ENCODE measurements around the gene SEC14L6. TPM values are rescaled to one million over a fixed set of nuclear protein-coding genes. Genes with fewer than 3 reads are reported as not detected.

Gene SEC14L6
- total and polyA plus RNA-seq, 2 experiments from 2014 or later, result not detected

- Histone ChIP-seq H3K27ac (no peak overlapping the region), H3K9me3 (ENCODE audit: low read depth) (no peaks in the 10 kb centered on the region), H3K79me2 (ENCODE audit: insufficient read depth) (no peaks in the 10 kb centered on the region), H3K4me2 (ENCODE audit: unreplicated experiment) (no peak overlapping the region), H3F3A (ENCODE audit: insufficient read depth) (no peaks in the 10 kb centered on the region), H4K20me1 (ENCODE audit: insufficient read depth) (no peaks in the 10 kb centered on the region), H3K9ac (no peak overlapping the region), H3K36me3 (ENCODE audit: low read depth) (no peaks in the 10 kb centered on the region), H3K4me3 (no peak overlapping the region), H3K4me1 (ENCODE audit: insufficient read depth) (no peaks in the 10 kb centered on the region), H2AFZ (no peak overlapping the region), H3K9me2 (ENCODE audit: insufficient read depth) (no peaks in the 10 kb centered on the region), H3K27me3 (replicated peaks; ENCODE audit: insufficient read depth) (no peaks in the 10 kb centered on the region)
- WGBS, 2 experiments (ENCODE audit: low coverage in 1 of 2, low lambda C conversion rate in 2 of 2, missing lambda C conversion rate in 2 of 2), result 74 to 84% methylated on average over 8 of the region's 8 CpGs
- TF ChIP-seq EZH2 (IDR thresholded peaks at IDR 0.05; ENCODE audit: insufficient read depth, poor library complexity, severe bottlenecking) (no peak), EZH2phosphoT487 (IDR thresholded peaks at IDR 0.05; ENCODE audit: insufficient read depth, low read depth) (no peak)
- DNase-seq, result no peak
- in situ Hi-C loops (cut with MboI), result no loop called here
Observed at GRCh38 chr22:30557243-30557642, 10.7 kb upstream of the SEC14L6 start.

- in situ Hi-C loops (cut with MboI), result no loop called here
- H3K9me3 ChIP-seq (ENCODE audit: low read depth), result no peaks in the 10 kb centered on the region
- H4K20me1 ChIP-seq (ENCODE audit: insufficient read depth), result no peaks in the 10 kb centered on the region
- H3K36me3 ChIP-seq (ENCODE audit: low read depth), result no peaks in the 10 kb centered on the region
- H3K79me2 ChIP-seq (ENCODE audit: insufficient read depth), result no peaks in the 10 kb centered on the region
- H3K27me3 ChIP-seq (replicated peaks; ENCODE audit: insufficient read depth), result no peaks in the 10 kb centered on the region
- H3F3A ChIP-seq (ENCODE audit: insufficient read depth), result no peaks in the 10 kb centered on the region
- no peaks in the 10 kb centered on the region for H3K4me1 ChIP-seq (ENCODE audit: insufficient read depth)
- no peak for DNase-seq
- H3K9ac ChIP-seq, result no peak overlapping the region
- no peak overlapping the region for H3K4me3 ChIP-seq
- no peaks in the 10 kb centered on the region for H3K9me2 ChIP-seq (ENCODE audit: insufficient read depth)
- H2AFZ ChIP-seq, result no peak overlapping the region
- WGBS, 2 experiments (ENCODE audit: low coverage in 1 of 2, low lambda C conversion rate in 2 of 2, missing lambda C conversion rate in 2 of 2), result 54 to 63% methylated on average over 6 of the region's 6 CpGs
- H3K27ac ChIP-seq, result no peak overlapping the region
- no peak for TF ChIP-seq EZH2 (IDR thresholded peaks at IDR 0.05; ENCODE audit: insufficient read depth, poor library complexity, severe bottlenecking)
- no peak for TF ChIP-seq EZH2phosphoT487 (IDR thresholded peaks at IDR 0.05; ENCODE audit: insufficient read depth, low read depth)
- H3K4me2 ChIP-seq (ENCODE audit: unreplicated experiment), result no peak overlapping the region
Observed at GRCh38 chr22:30556388-30556787, 9.8 kb upstream of the SEC14L6 start.

- H3K9me3 ChIP-seq (ENCODE audit: low read depth), result no peaks in the 10 kb centered on the region
- 88 to 91% methylated on average over 61 to 73 of the region's 73 CpGs for WGBS, 2 experiments (ENCODE audit: low coverage in 1 of 2, low lambda C conversion rate in 2 of 2, missing lambda C conversion rate in 2 of 2)
Observed at GRCh38 chr22:30555282-30556210, 9.0 kb upstream of the SEC14L6 start.

GRCh38 chr22:30553971-30554370, 7.4 kb upstream of the SEC14L6 start:
- TF ChIP-seq EZH2phosphoT487 (IDR thresholded peaks at IDR 0.05; ENCODE audit: insufficient read depth, low read depth) (no peak), EZH2 (IDR thresholded peaks at IDR 0.05; ENCODE audit: insufficient read depth, poor library complexity, severe bottlenecking) (no peak)
- H3K9ac ChIP-seq, result no peak overlapping the region
- no peaks in the 10 kb centered on the region for H3K27me3 ChIP-seq (replicated peaks; ENCODE audit: insufficient read depth)
- DNase-seq, result no peak
- no peak overlapping the region for H3K4me2 ChIP-seq (ENCODE audit: unreplicated experiment)
- no peaks in the 10 kb centered on the region for H3F3A ChIP-seq (ENCODE audit: insufficient read depth)
- H3K9me2 ChIP-seq (ENCODE audit: insufficient read depth), result no peaks in the 10 kb centered on the region
- H3K36me3 ChIP-seq (ENCODE audit: low read depth), result no peaks in the 10 kb centered on the region
- no peaks in the 10 kb centered on the region for H3K9me3 ChIP-seq (ENCODE audit: low read depth)
- whole genome bisulfite sequencing, 2 experiments (ENCODE audit: low coverage in 1 of 2, low lambda C conversion rate in 2 of 2, missing lambda C conversion rate in 2 of 2), result 64 to 65% methylated on average over 7 of the region's 7 CpGs
- H3K27ac ChIP-seq, result no peak overlapping the region
- no peaks in the 10 kb centered on the region for H4K20me1 ChIP-seq (ENCODE audit: insufficient read depth)
- no peaks in the 10 kb centered on the region for H3K79me2 ChIP-seq (ENCODE audit: insufficient read depth)
- in situ Hi-C loops (cut with MboI), result no loop called here
- no peaks in the 10 kb centered on the region for H3K4me1 ChIP-seq (ENCODE audit: insufficient read depth)
- no peak overlapping the region for H3K4me3 ChIP-seq
- H2AFZ ChIP-seq, result no peak overlapping the region

More at GRCh38 chr22:30555282-30556210, 9.0 kb upstream of the SEC14L6 start:
- no peaks in the 10 kb centered on the region for H3F3A ChIP-seq (ENCODE audit: insufficient read depth)
- no peaks in the 10 kb centered on the region for H4K20me1 ChIP-seq (ENCODE audit: insufficient read depth)
- no peak overlapping the region for H2AFZ ChIP-seq
- no peaks in the 10 kb centered on the region for H3K4me1 ChIP-seq (ENCODE audit: insufficient read depth)
- H3K4me2 ChIP-seq (ENCODE audit: unreplicated experiment), result no peak overlapping the region
- in situ Hi-C loops (cut with MboI), result no loop called here
- DNase-seq, result no peak
- H3K9ac ChIP-seq, result no peak overlapping the region
- H3K4me3 ChIP-seq, result no peak overlapping the region
- no peaks in the 10 kb centered on the region for H3K79me2 ChIP-seq (ENCODE audit: insufficient read depth)
- TF ChIP-seq EZH2phosphoT487 (IDR thresholded peaks at IDR 0.05; ENCODE audit: insufficient read depth, low read depth) (no peak), EZH2 (IDR thresholded peaks at IDR 0.05; ENCODE audit: insufficient read depth, poor library complexity, severe bottlenecking) (no peak)
- H3K27ac ChIP-seq, result no peak overlapping the region
- no peaks in the 10 kb centered on the region for H3K27me3 ChIP-seq (replicated peaks; ENCODE audit: insufficient read depth)
- H3K9me2 ChIP-seq (ENCODE audit: insufficient read depth), result no peaks in the 10 kb centered on the region
- no peaks in the 10 kb centered on the region for H3K36me3 ChIP-seq (ENCODE audit: low read depth)
